Spleen (tissue), 11 donors: ENCODE measurements around the gene MYO1B. TPM values are rescaled to one million over a fixed set of nuclear protein-coding genes. Genes with fewer than 3 reads are reported as not detected.

Experiments used
- DNase-seq: peaks from one replicate; pipeline ENCODE4 v3.0.0-alpha.2; 2020
- H3K27ac ChIP-seq, 8 donors: fragments of 200-600 bp; sonication (generic) in 7 of 8; 1 replicate in 4 of 8; 2 replicates in 4 of 8; pipeline versions ENCODE4 v1.5.0 to v1.8.0; 2016 to 2021; ENCODE audit warnings: inconsistent platforms in 4 of 8, mild to moderate bottlenecking in 4 of 8, moderate library complexity in 1 of 8
- H3K27me3 ChIP-seq, 7 donors: fragments of 200-600 bp; sonication (generic) in 6 of 7; replicated peaks in 1 of 7; 1 replicate in 4 of 7; 2 replicates in 3 of 7; pipeline versions ENCODE4 v1.5.0 to v1.8.0; 2016 to 2021; ENCODE audit warnings: inconsistent platforms in 3 of 7, mild to moderate bottlenecking in 1 of 7
- H3K36me3 ChIP-seq, 6 donors: fragments of 200-600 bp; sonication (generic) in 5 of 6; 1 replicate in 4 of 6; 2 replicates in 2 of 6; pipeline versions ENCODE4 v1.5.0 to v1.8.0; 2016 to 2021; ENCODE audit warnings: inconsistent platforms in 2 of 6
- H3K4me1 ChIP-seq, 6 donors: fragments of 200-600 bp; sonication (generic) in 5 of 6; 1 replicate in 3 of 6; 2 replicates in 3 of 6; pipeline versions ENCODE4 v1.5.0 to v1.8.0; 2016 to 2021; ENCODE audit warnings: inconsistent platforms in 3 of 6
- H3K4me3 ChIP-seq, 8 donors: fragments of 200-600 bp; sonication (generic) in 7 of 8; 1 replicate in 4 of 8; 2 replicates in 4 of 8; pipeline versions ENCODE4 v1.5.0 to v1.8.0; 2016 to 2021; ENCODE audit warnings: inconsistent platforms in 4 of 8, mild to moderate bottlenecking in 4 of 8, moderate library complexity in 2 of 8
- H3K9me3 ChIP-seq, 8 donors: fragments of 200-600 bp; sonication (generic) in 7 of 8; 1 replicate in 4 of 8; 2 replicates in 4 of 8; pipeline versions ENCODE4 v1.5.0 to v1.8.0; 2016 to 2021; ENCODE audit warnings: inconsistent platforms in 4 of 8
- POLR2A ChIP-seq, 3 donors: fragments of 450-650 bp; IDR thresholded peaks; one replicate each; pipeline ENCODE4 v1.5.1; 2017; ENCODE audit warnings: antibody characterized with exemption in 3 of 3, mild to moderate bottlenecking in 1 of 3
- POLR2AphosphoS5 ChIP-seq, 3 donors: sonication (generic); formaldehyde crosslinking; IDR thresholded peaks; one replicate each; pipeline ENCODE4 v1.5.1; 2017; ENCODE audit warnings: antibody characterized with exemption in 3 of 3
- WGBS, 5 donors: extraction: QIAGEN DNeasy Blood & Tissue Kit in 3 of 5; methylation state at CpG; one replicate each; pipeline versions ENCODE4 v1.1.5 to v1.1.7; 2013 to 2018; 5-methylcytosine and 5-hydroxymethylcytosine counted together
- intact Hi-C: fragments of 100-400 bp; cut with DNase I; formaldehyde crosslinking; loops from one replicate; pipeline ENCODE4 v1.15.0; 2023; ENCODE audit warnings: low total_unique reads
- polyA plus RNA-seq, 3 donors: library from polyadenylated mRNA; stranded (reverse); fragments of 200-250 nt; gene quantifications; one replicate each; pipeline ENCODE4 v1.2.1, GENCODE V29; 2013
- total RNA-seq, 7 donors: library from RNA; depleted of rRNA in 3 of 7; stranded (reverse); fragments of >200 nt in 3 of 7; fragmentation: NEBNext Ultra II Directional in 4 of 7; extraction: Animal tissue kit (Norgen Biotek cat#: 25700) in 4 of 7; gene quantifications; one replicate each; pipeline versions ENCODE4 v1.1.0 to v1.2.1, GENCODE V29; 2016 to 2021
- TF ChIP-seq, protein P1 (sequence below), 11 experiments: fragments of 200-600 bp in 7 of 11; fragments of 450-650 bp in 4 of 11; sonication (generic) in 4 of 11; IDR thresholded peaks in 8 of 11; conservative IDR thresholded peaks in 3 of 11; 1 replicate in 7 of 11; 2 replicates in 4 of 11; pipeline versions ENCODE4 v1.4.0 to v1.8.0; 2016 to 2021; ENCODE audit warnings: antibody characterized with exemption in 11 of 11, inconsistent platforms in 4 of 11, mild to moderate bottlenecking in 1 of 11
- donor health status: healthy with polysubstance abuse.
- donor health status: DM: no; HTN: no; CAD: no; lungs with moderate emphysema.
- donor health status: DM: no; HTN: no; CAD: no.
- donor health status: Bipolar disorder and iron deficiency.
- donor health status: healthy.
- donor health status: DM: no; HTN: no; CAD: no.
- donor health status: DM: yes; HTN: yes; CAD: no.

Gene MYO1B
- total and polyA plus RNA-seq, 10 donors, result 5.3 to 25.8 (median 19.0) TPM

DNA sequence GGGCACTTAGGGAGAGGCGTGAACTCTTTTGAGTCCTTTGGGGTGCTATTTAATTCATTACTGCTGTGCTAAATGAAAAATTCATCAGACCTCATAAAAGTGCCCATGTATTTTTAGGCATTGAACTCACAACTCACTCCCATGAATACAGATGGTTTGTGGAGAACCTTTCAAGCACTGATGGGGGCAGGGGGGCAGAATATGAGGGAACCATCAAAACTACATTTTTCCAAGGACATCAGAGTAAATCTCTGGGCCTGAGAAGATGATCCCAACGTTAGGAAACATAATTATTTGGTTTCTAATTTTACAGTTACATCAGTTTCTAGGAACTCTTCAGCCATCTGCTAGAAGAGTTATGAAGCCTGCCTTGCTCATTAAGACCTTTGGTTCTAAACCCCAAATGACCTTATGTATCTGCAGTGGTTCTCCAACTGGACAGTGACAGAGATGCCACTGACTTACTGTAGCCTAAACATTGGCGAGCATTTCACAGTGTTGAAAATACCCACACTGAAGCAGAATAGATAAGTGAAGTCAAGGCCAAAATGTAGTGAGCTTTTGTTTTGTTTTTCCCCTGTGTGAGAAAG, 90.8 kb downstream of the MYO1B start:
- intact Hi-C loops, result no loop called here
- 77 to 88% (median 85%) methylated on average over 3 of the region's 3 CpGs for WGBS, 5 donors

DNA sequence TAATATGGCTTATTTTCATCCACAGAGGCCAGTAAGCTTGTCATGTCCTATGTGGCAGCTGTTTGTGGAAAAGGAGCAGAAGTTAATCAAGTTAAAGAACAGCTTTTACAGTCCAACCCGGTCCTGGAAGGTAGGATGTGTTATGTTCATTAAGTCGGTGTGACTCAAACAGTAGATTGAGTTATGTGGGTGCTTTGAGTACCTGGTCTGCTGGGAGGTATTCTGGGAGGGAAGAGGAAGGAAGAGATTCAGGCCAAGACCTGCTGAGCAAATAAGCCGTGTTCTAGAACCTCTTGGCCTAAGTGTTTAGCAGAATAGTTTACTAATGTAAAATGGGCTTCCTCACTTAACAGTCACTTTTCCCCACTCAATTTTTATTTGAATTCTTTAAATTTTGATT, 96.2 kb downstream of the MYO1B start:
- no peak for TF ChIP-seq POLR2AphosphoS5 (IDR thresholded peaks at IDR 0.05)
- TF ChIP-seq POLR2A (IDR thresholded peaks at IDR 0.05), result no peak
- whole genome bisulfite sequencing, 5 donors, result 53 to 70% (median 56%) methylated on average over 3 of the region's 3 CpGs
- no peaks in the 10 kb centered on the region for H3K4me1 ChIP-seq
- no peak overlapping the region for H3K27ac ChIP-seq
- H3K4me3 ChIP-seq, result no peak overlapping the region
- DNase-seq, result no peak
- H3K27me3 ChIP-seq, result no peaks in the 10 kb centered on the region
- H3K9me3 ChIP-seq, result no peaks in the 10 kb centered on the region
- intact Hi-C loops, result no loop called here
- H3K36me3 ChIP-seq, result no peaks in the 10 kb centered on the region

More for the DNA sequence above, 90.8 kb downstream of the MYO1B start:
- TF ChIP-seq POLR2A (IDR thresholded peaks at IDR 0.05) (no peak), POLR2AphosphoS5 (IDR thresholded peaks at IDR 0.05) (no peak)
- TF ChIP-seq, protein P1, sequence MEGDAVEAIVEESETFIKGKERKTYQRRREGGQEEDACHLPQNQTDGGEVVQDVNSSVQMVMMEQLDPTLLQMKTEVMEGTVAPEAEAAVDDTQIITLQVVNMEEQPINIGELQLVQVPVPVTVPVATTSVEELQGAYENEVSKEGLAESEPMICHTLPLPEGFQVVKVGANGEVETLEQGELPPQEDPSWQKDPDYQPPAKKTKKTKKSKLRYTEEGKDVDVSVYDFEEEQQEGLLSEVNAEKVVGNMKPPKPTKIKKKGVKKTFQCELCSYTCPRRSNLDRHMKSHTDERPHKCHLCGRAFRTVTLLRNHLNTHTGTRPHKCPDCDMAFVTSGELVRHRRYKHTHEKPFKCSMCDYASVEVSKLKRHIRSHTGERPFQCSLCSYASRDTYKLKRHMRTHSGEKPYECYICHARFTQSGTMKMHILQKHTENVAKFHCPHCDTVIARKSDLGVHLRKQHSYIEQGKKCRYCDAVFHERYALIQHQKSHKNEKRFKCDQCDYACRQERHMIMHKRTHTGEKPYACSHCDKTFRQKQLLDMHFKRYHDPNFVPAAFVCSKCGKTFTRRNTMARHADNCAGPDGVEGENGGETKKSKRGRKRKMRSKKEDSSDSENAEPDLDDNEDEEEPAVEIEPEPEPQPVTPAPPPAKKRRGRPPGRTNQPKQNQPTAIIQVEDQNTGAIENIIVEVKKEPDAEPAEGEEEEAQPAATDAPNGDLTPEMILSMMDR (IDR thresholded peaks at IDR 0.05 in 8 of 11, conservative IDR thresholded peaks at IDR 0.05 in 3 of 11), result no peak
- no peak for DNase-seq
- H3K27me3 ChIP-seq, result no peaks in the 10 kb centered on the region
- H3K4me1 ChIP-seq, result no peaks in the 10 kb centered on the region
- no peaks in the 10 kb centered on the region for H3K9me3 ChIP-seq
- no peak overlapping the region for H3K4me3 ChIP-seq
- no peaks in the 10 kb centered on the region for H3K36me3 ChIP-seq
- no peak overlapping the region for H3K27ac ChIP-seq

DNA sequence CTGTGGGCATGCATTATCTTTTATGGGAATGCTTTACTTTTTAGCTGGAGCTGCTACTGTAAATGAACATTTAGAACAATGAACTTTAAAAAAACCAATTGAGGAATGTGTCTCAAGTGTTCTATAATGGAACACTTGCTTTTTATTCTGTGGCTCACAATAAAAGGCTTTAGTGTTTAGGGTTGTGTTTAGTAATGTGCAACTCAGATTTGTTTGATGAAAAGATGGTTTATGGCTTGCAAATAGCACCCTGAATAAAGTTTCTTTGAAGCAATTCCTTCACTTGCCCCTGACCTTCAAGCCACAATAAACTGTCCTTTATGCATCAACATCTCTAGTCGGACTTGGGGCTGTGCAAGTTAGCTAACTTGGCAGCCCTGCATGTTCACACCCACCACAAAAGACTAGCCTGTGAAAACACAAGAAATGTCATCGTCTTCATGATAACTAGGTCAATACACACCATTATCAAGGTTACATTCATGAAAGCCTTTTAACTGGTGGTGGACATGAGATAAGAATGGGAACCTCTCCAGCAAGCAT, 98.7 kb downstream of the MYO1B start:
- Histone ChIP-seq H3K4me3 (no peak overlapping the region), H3K27ac (no peak overlapping the region), H3K36me3 (no peaks in the 10 kb centered on the region), H3K27me3 (no peaks in the 10 kb centered on the region), H3K9me3 (no peaks in the 10 kb centered on the region), H3K4me1 (no peaks in the 10 kb centered on the region)
- DNase-seq, result no peak
- intact Hi-C loops, result no loop called here
- WGBS, 5 donors, result 50 to 78% (median 76%) methylated on average over 2 of the region's 2 CpGs
- TF ChIP-seq POLR2A (IDR thresholded peaks at IDR 0.05), result no peak
- TF ChIP-seq POLR2AphosphoS5 (IDR thresholded peaks at IDR 0.05), result no peak
- TF ChIP-seq, protein P1 (IDR thresholded peaks at IDR 0.05 in 8 of 11, conservative IDR thresholded peaks at IDR 0.05 in 3 of 11), result no peak

DNA sequence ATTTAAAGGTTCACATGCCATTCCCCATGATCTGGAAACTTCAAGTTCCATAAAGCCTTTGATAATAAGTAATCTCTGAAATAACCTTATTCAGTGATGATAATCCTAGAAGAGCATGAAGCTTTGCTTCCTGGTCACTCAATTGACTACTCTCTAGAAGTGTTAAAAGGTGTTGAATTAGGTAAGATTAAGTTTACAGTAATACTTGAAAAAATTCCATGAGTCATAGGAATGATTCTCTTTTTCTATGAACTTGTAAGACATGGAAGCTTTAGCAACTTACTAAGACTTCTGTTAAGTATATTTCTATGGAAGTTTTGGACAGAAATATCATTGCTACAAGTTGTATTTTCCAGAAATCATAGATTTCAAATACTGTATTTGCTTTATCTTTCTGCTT, 100.6 kb downstream of the MYO1B start:
- no peak for TF ChIP-seq POLR2A (IDR thresholded peaks at IDR 0.05)
- no peak for TF ChIP-seq POLR2AphosphoS5 (IDR thresholded peaks at IDR 0.05)
- TF ChIP-seq, protein P1 (IDR thresholded peaks at IDR 0.05 in 8 of 11, conservative IDR thresholded peaks at IDR 0.05 in 3 of 11), result no peak

More for the DNA sequence above, 100.6 kb downstream of the MYO1B start:
- Histone ChIP-seq H3K27me3 (no peaks in the 10 kb centered on the region), H3K4me3 (no peak overlapping the region), H3K36me3 (no peaks in the 10 kb centered on the region), H3K27ac (no peak overlapping the region), H3K4me1 (no peaks in the 10 kb centered on the region), H3K9me3 (no peaks in the 10 kb centered on the region)
- intact Hi-C loops, result no loop called here
- DNase-seq, result no peak
